Gastrocnemius medialis (tissue), 4 donors: ENCODE results near the gene FOXD4L3.
"Not testable (repeated sequence)": the region's sequence is repeated elsewhere in the genome, so short reads cannot be mapped to it uniquely, and the experiment has no call there.

Experiments used
- CTCF ChIP-seq, 5 experiments: fragments of 450-650 bp in 3 of 5; fragments of 200-600 bp in 2 of 5; sonication (generic) in 2 of 5; IDR thresholded peaks in 4 of 5; conservative IDR thresholded peaks in 1 of 5; 1 replicate in 4 of 5; 2 replicates in 1 of 5; pipeline ENCODE4 v1.5.1; 2016 to 2019; ENCODE audit warnings: antibody characterized with exemption in 5 of 5, mild to moderate bottlenecking in 3 of 5, moderate library complexity in 3 of 5
- POLR2A ChIP-seq, 2 donors: fragments of 450-650 bp; IDR thresholded peaks; one replicate each; pipeline ENCODE4 v1.6.1; 2017; ENCODE audit warnings: antibody characterized with exemption in 2 of 2, mild to moderate bottlenecking in 2 of 2, moderate library complexity in 2 of 2

- not testable (repeated sequence) for TF ChIP-seq CTCF (IDR thresholded peaks at IDR 0.05 in 4 of 5, conservative IDR thresholded peaks at IDR 0.05 in 1 of 5); POLR2A (IDR thresholded peaks at IDR 0.05)
Observed at GRCh38 chr9:68335935-68336334, 33.3 kb downstream of the FOXD4L3 start.
